ENCODE data around the gene CCDC12. TPM values are rescaled to one million over a fixed set of nuclear protein-coding genes. Genes with fewer than 3 reads are reported as not detected.

CCDC12 gene
- total and polyA plus RNA-seq, 2 of the 13 experiments (the other 11 are each of a cell fraction or from before 2014, with no cell fraction given) = 30.1 to 49.5 TPM

GRCh38 chr3:46910166-46910760 is 66.3 kb downstream of the CCDC12 start:
- Histone ChIP-seq H3K4me1 (ENCODE audit: insufficient read depth, low read length) (peaks cover 10% of the 10 kb centered on the region), H3K79me2 (ENCODE audit: insufficient read depth, low read length) (no peaks in the 10 kb centered on the region), H3K36me3 (replicated peaks in 1 of 2; ENCODE audit: control insufficient read depth in 1 of 2, insufficient read depth in 2 of 2, low read length in 2 of 2) (no peaks in the 10 kb centered on the region), H3K4me3 (replicated peaks in 1 of 3; ENCODE audit: insufficient read depth in 1 of 3, low read depth in 2 of 3, low read length in 3 of 3) (no peak overlapping the region), H2AFZ (ENCODE audit: low read length) (no peak overlapping the region), H3K27ac (ENCODE audit: extremely low read length, insufficient read depth, low read length) (no peak overlapping the region), H3K27me3 (ENCODE audit: control insufficient read depth in 1 of 2, insufficient read depth in 2 of 2, low read length in 2 of 2) (peaks cover 0 to 19% of the 10 kb centered on the region in 2 experiments; a peak in 1 of 5 replicates), H4K20me1 (ENCODE audit: insufficient read depth, low read length) (no peaks in the 10 kb centered on the region), H3K9ac (ENCODE audit: insufficient read depth, low read depth, low read length) (no peak overlapping the region), H3K9me3 (ENCODE audit: low read length) (no peaks in the 10 kb centered on the region), H3K4me2 (ENCODE audit: low read depth, low read length) (peak overlapping the region; percentile 46; the same call in 1 of the 2 replicates)
- in situ Hi-C loops (cut with HindIII; ENCODE audit: extremely low pct_ligation_motif_present, low pct_unique_long_range_greater_than_20kb) (no loop called here), intact Hi-C loops (cut with micrococcal nuclease; ENCODE audit: unreplicated experiment) (no loop called here)
- FAIRE-seq (no peak), DNase-seq (ENCODE audit: low spot score) (no peak), ATAC-seq (peak; percentile 25)
- ChIA-PET CTCF (ENCODE audit: low intra/inter-chr PET ratio, low total read pairs) (interaction anchor here (1.5 to 3.3 kb wide), 2 partner anchors 43 to 205 kb away, joined by 15 to 17 read pairs; no protein-coding TSS in a partner anchor), POLR2A (no interaction called here)
- no TSS peak for BruUV-seq (replicated peaks)
- WGBS (ENCODE audit: low lambda C conversion rate) = 76% methylated on average over 4 of the region's 6 CpGs
- TF ChIP-seq ZNF337 (CRISPR knock-in tag; IDR thresholded peaks at IDR 0.05; ENCODE audit: borderline replicate concordance, low read depth) (no peak), AGO2 (optimal IDR thresholded peaks at IDR 0.05; ENCODE audit: low read depth, low read length) (peak; percentile 11), PATZ1 (CRISPR knock-in tag; IDR thresholded peaks at IDR 0.05) (no peak)

GRCh38 chr3:46909535-46910161 is 66.9 kb downstream of the CCDC12 start:
- peaks cover 10% of the 10 kb centered on the region for H3K4me1 ChIP-seq (ENCODE audit: insufficient read depth, low read length)
- H2AFZ ChIP-seq (ENCODE audit: low read length) = no peak overlapping the region
- no peaks in the 10 kb centered on the region for H3K9me3 ChIP-seq (ENCODE audit: low read length)
- H3K27me3 ChIP-seq (ENCODE audit: control insufficient read depth in 1 of 2, insufficient read depth in 2 of 2, low read length in 2 of 2) = peaks cover 0 to 24% of the 10 kb centered on the region in 2 experiments; a peak in 3 of 5 replicates
- no peaks in the 10 kb centered on the region for H3K36me3 ChIP-seq (replicated peaks in 1 of 2; ENCODE audit: control insufficient read depth in 1 of 2, insufficient read depth in 2 of 2, low read length in 2 of 2)
- H3K79me2 ChIP-seq (ENCODE audit: insufficient read depth, low read length) = no peaks in the 10 kb centered on the region
- in situ Hi-C loops (cut with HindIII; ENCODE audit: extremely low pct_ligation_motif_present, low pct_unique_long_range_greater_than_20kb) (loop anchor here (5.0 kb wide), 2 partner anchors 42 to 197 kb away; no protein-coding TSS in a partner anchor), intact Hi-C loops (cut with micrococcal nuclease; ENCODE audit: unreplicated experiment) (loop anchor here (1.0 kb wide), 1 partner anchor 204 kb away; no protein-coding TSS in a partner anchor)
- POLR2A ChIA-PET = no interaction called here
- H3K27ac ChIP-seq (ENCODE audit: extremely low read length, insufficient read depth, low read length) = no peak overlapping the region
- peak overlapping the region; percentile 46 for H3K4me2 ChIP-seq (ENCODE audit: low read depth, low read length)
- H3K9ac ChIP-seq (ENCODE audit: insufficient read depth, low read depth, low read length) = no peak overlapping the region
- H3K4me3 ChIP-seq (replicated peaks in 1 of 3; ENCODE audit: insufficient read depth in 1 of 3, low read depth in 2 of 3, low read length in 3 of 3) = peak overlapping the region in 1 of 3 experiments; percentile 22; a peak in 1 of 6 replicates
- FAIRE-seq (peak; percentile 71), DNase-seq (ENCODE audit: low spot score) (peak; percentile 75), ATAC-seq (peak; percentile 88)
- WGBS (ENCODE audit: low lambda C conversion rate) = 14% methylated on average over 5 of the region's 18 CpGs
- BruUV-seq (replicated peaks) = no TSS peak
- no peaks in the 10 kb centered on the region for H4K20me1 ChIP-seq (ENCODE audit: insufficient read depth, low read length)
- CTCF ChIA-PET (ENCODE audit: low intra/inter-chr PET ratio, low total read pairs) = interaction anchor here (1.5 to 3.3 kb wide), 2 partner anchors 42 to 205 kb away, joined by 15 to 17 read pairs; no protein-coding TSS in a partner anchor
- TF ChIP-seq SP1 (IDR thresholded peaks at IDR 0.05) = no peak
- 0 out of 2 replicates have a peak, but pooled peaks have one; percentile 16 for TF ChIP-seq SP1 (CRISPR knock-in tag; IDR thresholded peaks at IDR 0.05)
- TF ChIP-seq KAT8 (CRISPR knock-in tag; IDR thresholded peaks at IDR 0.05) = peak; percentile 45; the same call in 1 of the 2 replicates
- TF ChIP-seq ZNF766 (CRISPR knock-in tag; IDR thresholded peaks at IDR 0.05; ENCODE audit: borderline replicate concordance) = no peak
- peak; percentile 41; the same call in 1 of the 2 replicates for TF ChIP-seq FOXK1 (CRISPR knock-in tag; IDR thresholded peaks at IDR 0.05; ENCODE audit: borderline replicate concordance, low read depth)
- no peak for TF ChIP-seq ZNF350 (CRISPR knock-in tag; IDR thresholded peaks at IDR 0.05; ENCODE audit: borderline replicate concordance, low read depth)
- TF ChIP-seq ZBTB38 (CRISPR knock-in tag; IDR thresholded peaks at IDR 0.05) = no peak
- peak; percentile 55 to 61; a peak in 2 of 4 replicates for TF ChIP-seq HMGXB4 (CRISPR knock-in tag; IDR thresholded peaks at IDR 0.05; ENCODE audit: borderline replicate concordance in 1 of 2, low read depth in 1 of 2)
- TF ChIP-seq RXRA (CRISPR knock-in tag; IDR thresholded peaks at IDR 0.05) = no peak
- no peak for TF ChIP-seq KDM1A (CRISPR knock-in tag; IDR thresholded peaks at IDR 0.05)
